ENCODE measurements around the gene APOBEC2. TPM values are rescaled to one million over a fixed set of nuclear protein-coding genes. Genes with fewer than 3 reads are reported as not detected.

Gene APOBEC2
- total RNA-seq, 1 donor from 2014 or later, result not detected

GRCh38 chr6:41032830-41033229, 20.2 kb upstream of the APOBEC2 start:
- Histone ChIP-seq H3K4me3 (ENCODE audit: low read depth, low read length) (no peak overlapping the region), H3K27me3 (ENCODE audit: control insufficient read depth, insufficient read depth, low read length) (no peaks in the 10 kb centered on the region), H3K36me3 (ENCODE audit: control insufficient read depth, insufficient read depth, low read length) (no peaks in the 10 kb centered on the region)
- no peak for TF ChIP-seq CTCF (IDR thresholded peaks at IDR 0.05; ENCODE audit: insufficient read depth, low read length, severe bottlenecking)
- DNase-seq (ENCODE audit: low read depth) (no peak), FAIRE-seq (no peak)

GRCh38 chr6:41033776-41034175, 19.2 kb upstream of the APOBEC2 start:
- Histone ChIP-seq H3K27me3 (ENCODE audit: control insufficient read depth, insufficient read depth, low read length) (no peaks in the 10 kb centered on the region), H3K4me3 (ENCODE audit: low read depth, low read length) (no peak overlapping the region), H3K36me3 (ENCODE audit: control insufficient read depth, insufficient read depth, low read length) (no peaks in the 10 kb centered on the region)
- no peak for TF ChIP-seq CTCF (IDR thresholded peaks at IDR 0.05; ENCODE audit: insufficient read depth, low read length, severe bottlenecking)
- FAIRE-seq (no peak), DNase-seq (ENCODE audit: low read depth) (no peak)

GRCh38 chr6:41036186-41036585, 16.8 kb upstream of the APOBEC2 start:
- FAIRE-seq (no peak), DNase-seq (ENCODE audit: low read depth) (peak; percentile 90)
- TF ChIP-seq CTCF (IDR thresholded peaks at IDR 0.05; ENCODE audit: insufficient read depth, low read length, severe bottlenecking), result no peak
- Histone ChIP-seq H3K27me3 (ENCODE audit: control insufficient read depth, insufficient read depth, low read length) (no peaks in the 10 kb centered on the region), H3K36me3 (ENCODE audit: control insufficient read depth, insufficient read depth, low read length) (no peaks in the 10 kb centered on the region), H3K4me3 (ENCODE audit: low read depth, low read length) (no peak overlapping the region)

- DNase-seq (ENCODE audit: low read depth) (peak; percentile 69), FAIRE-seq (no peak)
- Histone ChIP-seq H3K36me3 (ENCODE audit: control insufficient read depth, insufficient read depth, low read length) (no peaks in the 10 kb centered on the region), H3K4me3 (ENCODE audit: low read depth, low read length) (no peak overlapping the region), H3K27me3 (ENCODE audit: control insufficient read depth, insufficient read depth, low read length) (no peaks in the 10 kb centered on the region)
- no peak for TF ChIP-seq CTCF (IDR thresholded peaks at IDR 0.05; ENCODE audit: insufficient read depth, low read length, severe bottlenecking)
Observed at GRCh38 chr6:41036601-41037000, 16.4 kb upstream of the APOBEC2 start.

- FAIRE-seq, result no peak
- no peak for TF ChIP-seq CTCF (IDR thresholded peaks at IDR 0.05; ENCODE audit: insufficient read depth, low read length, severe bottlenecking)
- Histone ChIP-seq H3K36me3 (ENCODE audit: control insufficient read depth, insufficient read depth, low read length) (no peaks in the 10 kb centered on the region), H3K27me3 (ENCODE audit: control insufficient read depth, insufficient read depth, low read length) (no peaks in the 10 kb centered on the region), H3K4me3 (ENCODE audit: low read depth, low read length) (no peak overlapping the region)
- DNase-seq (ENCODE audit: low read depth), result no peak
Observed at GRCh38 chr6:41037107-41037900, 15.7 kb upstream of the APOBEC2 start.

- no peak for TF ChIP-seq CTCF (IDR thresholded peaks at IDR 0.05; ENCODE audit: insufficient read depth, low read length, severe bottlenecking)
- H3K4me3 ChIP-seq (ENCODE audit: low read depth, low read length), result no peak overlapping the region
- DNase-seq (ENCODE audit: low read depth), result no peak
- no peak for FAIRE-seq
- H3K27me3 ChIP-seq (ENCODE audit: control insufficient read depth, insufficient read depth, low read length), result no peaks in the 10 kb centered on the region
- H3K36me3 ChIP-seq (ENCODE audit: control insufficient read depth, insufficient read depth, low read length), result no peaks in the 10 kb centered on the region
Observed at GRCh38 chr6:41038205-41038604, 14.8 kb upstream of the APOBEC2 start.
